OCI-LY3 (cell line): ENCODE results near the gene TPO.

Experiments
- H2AFZ ChIP-seq: fragments of 200-600, 300-600 bp; shearing (Covaris generic); 2 replicates; pipeline ENCODE4 v1.6.0; 2014; ENCODE audit warnings: antibody characterized with exemption, low read depth, low read length
- H3K27ac ChIP-seq: fragments of 200-600, 300-600 bp; sonication (generic); 2 replicates; pipeline ENCODE4 v1.5.1; 2014; ENCODE audit warnings: mild to moderate bottlenecking, low read length, moderate library complexity, mixed read lengths
- H3K27me3 ChIP-seq: fragments of 200-600, 300-600 bp; sonication (generic); 2 replicates; pipeline ENCODE4 v1.6.1; 2014; ENCODE audit warnings: low read depth, low read length, mixed read lengths
- H3K36me3 ChIP-seq: fragments of 200-600, 300-600 bp; sonication (generic); replicated peaks from 2 replicates; pipeline ENCODE3; 2014; ENCODE audit warnings: low read depth, low read length, mixed read lengths
- H3K4me1 ChIP-seq: fragments of 300-600, 200-600 bp; sonication (generic); 2 replicates; pipeline ENCODE4 v1.6.1; 2014; ENCODE audit warnings: low read length, mixed read lengths
- H3K4me2 ChIP-seq: fragments of 200-600, 300-600 bp; sonication (generic); 2 replicates; pipeline ENCODE4 v1.6.1; 2014; ENCODE audit warnings: low read length, mixed read lengths
- H3K4me3 ChIP-seq: fragments of 300-600, 200-600 bp; sonication (generic); 2 replicates; pipeline ENCODE4 v1.5.1; 2014; ENCODE audit warnings: antibody characterized with exemption, mild to moderate bottlenecking, low read length, moderate library complexity
- H3K79me2 ChIP-seq: fragments of 300-600, 200-600 bp; shearing (Covaris generic); 2 replicates; pipeline ENCODE4 v1.6.1; 2014; ENCODE audit warnings: mild to moderate bottlenecking, low read length, mixed read lengths
- H3K9ac ChIP-seq: fragments of 300-600, 200-600 bp; shearing (Covaris generic); 2 replicates; pipeline ENCODE4 v1.6.0; 2014; ENCODE audit warnings: mild to moderate bottlenecking, low read length, moderate library complexity
- H3K9me3 ChIP-seq: fragments of 200-600, 300-600 bp; shearing (Covaris generic); 2 replicates; pipeline ENCODE4 v1.6.1; 2014; ENCODE audit warnings: low read length, mixed read lengths; ENCODE audit not compliant: insufficient read depth
- H4K20me1 ChIP-seq: fragments of 200-600, 300-600 bp; sonication (generic); 2 replicates; pipeline ENCODE4 v1.6.1; 2016; ENCODE audit warnings: low read length, mixed read lengths; ENCODE audit not compliant: insufficient read depth
- EZH2phosphoT487 ChIP-seq: fragments of 200-600 bp; shearing (Covaris generic); IDR thresholded peaks from 2 replicates; pipeline ENCODE4 v1.6.1; 2018; ENCODE audit warnings: antibody characterized with exemption, mixed run types, low read depth
- TF ChIP-seq, protein P1 (sequence below): fragments of 200-600, 300-600 bp; sonication (generic); IDR thresholded peaks from 2 replicates; pipeline ENCODE4 v1.5.1; 2014; ENCODE audit warnings: antibody characterized with exemption, low read length, low read depth

TPO gene

DNA sequence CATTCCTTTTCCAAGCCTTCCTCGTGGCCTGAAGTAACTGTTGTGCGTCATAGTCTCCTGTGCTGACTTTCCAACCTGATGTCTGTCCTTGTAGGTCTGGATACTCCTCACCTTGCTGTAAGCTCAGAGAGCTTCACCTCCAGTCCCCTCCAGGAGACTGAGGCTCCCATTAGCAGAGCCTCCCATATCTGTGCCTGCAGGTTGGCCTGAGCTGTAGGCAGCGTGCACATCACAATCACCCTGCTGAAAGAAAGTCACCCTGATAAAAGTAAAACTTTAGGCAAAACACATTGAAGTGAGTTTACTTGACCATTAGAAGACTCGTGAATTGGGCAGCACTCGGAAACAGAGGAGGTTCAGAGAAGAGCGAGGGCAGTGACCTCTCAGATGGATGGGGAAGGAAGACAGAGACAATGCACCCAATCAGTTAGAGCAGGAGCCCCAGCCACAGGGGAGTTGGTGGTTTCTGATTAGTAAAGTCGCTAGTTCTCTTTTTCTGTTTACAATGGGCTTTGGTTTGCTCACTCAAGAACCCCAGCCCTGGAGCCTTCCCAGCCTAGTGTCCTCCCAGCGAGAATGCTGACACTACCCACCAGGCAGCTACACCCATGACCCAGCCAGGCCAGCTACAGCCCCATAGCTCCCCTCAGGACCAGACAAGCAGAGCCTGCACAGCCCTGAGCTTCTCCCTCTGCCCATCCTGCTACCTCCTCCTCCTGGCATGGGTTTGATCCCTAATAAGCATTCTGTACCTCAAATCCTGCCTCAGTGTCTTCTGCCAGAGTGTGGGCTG lies 12.1 kb upstream of the TPO start:
- TF ChIP-seq EZH2phosphoT487: no peak
- Histone ChIP-seq H3K4me1 (no peaks in the 10 kb centered on the region), H2AFZ (no peak overlapping the region), H3K36me3 (no peaks in the 10 kb centered on the region), H3K27me3 (peaks cover 27% of the 10 kb centered on the region; the same call in 1 of the 2 replicates), H3K9ac (no peak overlapping the region), H4K20me1 (no peaks in the 10 kb centered on the region), H3K79me2 (no peaks in the 10 kb centered on the region), H3K4me2 (no peak overlapping the region), H3K27ac (no peak overlapping the region), H3K4me3 (no peak overlapping the region), H3K9me3 (no peaks in the 10 kb centered on the region)

DNA sequence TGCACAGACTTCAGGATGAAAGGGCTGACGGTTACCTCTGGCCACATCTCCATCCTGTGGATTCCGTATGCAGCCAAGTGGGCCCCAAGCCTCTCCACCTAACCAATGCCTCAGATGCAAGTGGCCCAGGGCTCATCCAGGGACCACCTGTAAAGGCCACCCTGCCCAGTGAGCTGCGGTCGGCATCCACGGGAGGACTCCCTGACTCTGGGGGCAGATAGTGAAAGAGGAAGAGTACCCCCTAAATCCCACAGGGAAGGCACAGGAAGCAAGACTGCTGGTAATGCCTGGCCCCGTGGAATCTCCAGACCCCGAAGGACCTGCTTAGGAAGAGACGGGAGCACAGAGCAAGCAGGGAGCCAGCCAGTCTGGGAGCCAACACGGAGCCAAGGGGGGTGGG lies 11.2 kb upstream of the TPO start:
- Histone ChIP-seq H3K79me2 (no peaks in the 10 kb centered on the region), H4K20me1 (no peaks in the 10 kb centered on the region), H3K9me3 (no peaks in the 10 kb centered on the region), H2AFZ (no peak overlapping the region), H3K4me2 (no peak overlapping the region), H3K4me3 (no peak overlapping the region), H3K27ac (no peak overlapping the region), H3K36me3 (no peaks in the 10 kb centered on the region), H3K9ac (no peak overlapping the region), H3K4me1 (no peaks in the 10 kb centered on the region), H3K27me3 (peaks cover 28% of the 10 kb centered on the region; the same call in 1 of the 2 replicates)
- no peak for TF ChIP-seq EZH2phosphoT487
- TF ChIP-seq, protein P1, sequence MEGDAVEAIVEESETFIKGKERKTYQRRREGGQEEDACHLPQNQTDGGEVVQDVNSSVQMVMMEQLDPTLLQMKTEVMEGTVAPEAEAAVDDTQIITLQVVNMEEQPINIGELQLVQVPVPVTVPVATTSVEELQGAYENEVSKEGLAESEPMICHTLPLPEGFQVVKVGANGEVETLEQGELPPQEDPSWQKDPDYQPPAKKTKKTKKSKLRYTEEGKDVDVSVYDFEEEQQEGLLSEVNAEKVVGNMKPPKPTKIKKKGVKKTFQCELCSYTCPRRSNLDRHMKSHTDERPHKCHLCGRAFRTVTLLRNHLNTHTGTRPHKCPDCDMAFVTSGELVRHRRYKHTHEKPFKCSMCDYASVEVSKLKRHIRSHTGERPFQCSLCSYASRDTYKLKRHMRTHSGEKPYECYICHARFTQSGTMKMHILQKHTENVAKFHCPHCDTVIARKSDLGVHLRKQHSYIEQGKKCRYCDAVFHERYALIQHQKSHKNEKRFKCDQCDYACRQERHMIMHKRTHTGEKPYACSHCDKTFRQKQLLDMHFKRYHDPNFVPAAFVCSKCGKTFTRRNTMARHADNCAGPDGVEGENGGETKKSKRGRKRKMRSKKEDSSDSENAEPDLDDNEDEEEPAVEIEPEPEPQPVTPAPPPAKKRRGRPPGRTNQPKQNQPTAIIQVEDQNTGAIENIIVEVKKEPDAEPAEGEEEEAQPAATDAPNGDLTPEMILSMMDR: no peak

DNA sequence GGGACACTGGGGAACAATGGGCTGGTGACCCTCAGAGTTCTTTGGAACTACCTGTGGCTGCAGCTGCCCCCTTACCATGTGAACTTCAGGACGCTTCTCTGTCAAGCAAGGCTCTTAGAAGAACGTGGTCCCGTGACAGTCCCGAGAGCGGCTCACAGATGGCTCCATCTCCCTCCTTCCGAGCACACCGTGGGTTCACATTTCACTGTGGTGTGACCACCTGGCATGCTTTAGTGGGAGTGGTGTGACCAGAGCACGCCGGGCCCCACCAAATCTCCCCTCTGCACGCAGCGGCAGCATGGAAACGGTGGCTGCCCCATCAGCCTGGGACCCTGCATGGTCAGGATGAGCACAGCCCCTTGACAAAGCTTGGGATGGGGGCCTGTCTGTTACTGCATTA lies 9.7 kb upstream of the TPO start:
- H3K9ac ChIP-seq: no peak overlapping the region

GRCh38 chr2:1405124-1405523 lies 8.1 kb upstream of the TPO start:
- H4K20me1 ChIP-seq: no peaks in the 10 kb centered on the region
- peaks cover 30% of the 10 kb centered on the region; the same call in 1 of the 2 replicates for H3K27me3 ChIP-seq
- H3K4me2 ChIP-seq: no peak overlapping the region
- H3K79me2 ChIP-seq: no peaks in the 10 kb centered on the region
- no peak overlapping the region for H3K9ac ChIP-seq
- H3K4me1 ChIP-seq: no peaks in the 10 kb centered on the region
- no peaks in the 10 kb centered on the region for H3K36me3 ChIP-seq
- H3K4me3 ChIP-seq: no peak overlapping the region
- H3K27ac ChIP-seq: no peak overlapping the region
- H2AFZ ChIP-seq: no peak overlapping the region
- no peak for TF ChIP-seq EZH2phosphoT487
- TF ChIP-seq, protein P1: no peak
- H3K9me3 ChIP-seq: no peaks in the 10 kb centered on the region

More for the DNA sequence above, 9.7 kb upstream of the TPO start:
- H3K4me3 ChIP-seq: no peak overlapping the region
- TF ChIP-seq, protein P1: no peak
- TF ChIP-seq EZH2phosphoT487: no peak
- H3K4me1 ChIP-seq: no peaks in the 10 kb centered on the region
- no peaks in the 10 kb centered on the region for H3K36me3 ChIP-seq
- H3K79me2 ChIP-seq: no peaks in the 10 kb centered on the region
- peaks cover 30% of the 10 kb centered on the region; the same call in 1 of the 2 replicates for H3K27me3 ChIP-seq
- H2AFZ ChIP-seq: no peak overlapping the region
- no peak overlapping the region for H3K27ac ChIP-seq
- H3K4me2 ChIP-seq: no peak overlapping the region
- no peaks in the 10 kb centered on the region for H4K20me1 ChIP-seq
- no peaks in the 10 kb centered on the region for H3K9me3 ChIP-seq
